ENCODE measurements around the gene TUBB4A.

TUBB4A gene

DNA sequence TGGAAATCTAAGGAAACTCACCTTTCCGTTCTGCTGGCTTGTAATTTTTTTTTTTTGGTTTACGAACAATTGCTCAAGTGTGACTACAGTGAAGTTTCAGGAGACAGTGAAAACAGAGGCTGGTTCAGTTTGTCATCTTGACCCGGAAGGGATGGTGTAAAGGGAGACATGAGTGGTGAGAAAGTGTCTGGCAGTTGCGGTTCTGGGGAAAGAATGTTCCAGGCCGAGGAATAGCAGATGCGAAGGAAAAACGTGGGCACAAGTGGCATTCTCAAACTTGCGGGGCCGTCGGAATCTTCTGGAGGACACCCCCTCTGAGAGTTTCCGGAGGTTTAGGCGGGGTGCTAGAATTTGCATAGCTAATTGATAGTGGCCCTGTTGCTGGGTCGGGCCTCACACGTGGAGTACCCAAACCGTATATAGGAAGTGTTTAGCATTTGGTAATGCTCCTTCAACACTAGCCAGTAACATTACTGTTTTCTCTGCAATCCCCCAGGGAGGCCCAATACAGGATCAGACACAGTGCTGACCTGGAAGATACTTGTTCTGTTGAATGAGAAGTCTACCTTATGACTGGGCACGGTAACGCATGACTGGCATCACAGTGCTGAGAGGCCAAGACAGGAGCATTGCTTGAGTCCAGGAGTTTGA, 25.9 kb upstream of the TUBB4A start:
- TF ChIP-seq, protein P1, sequence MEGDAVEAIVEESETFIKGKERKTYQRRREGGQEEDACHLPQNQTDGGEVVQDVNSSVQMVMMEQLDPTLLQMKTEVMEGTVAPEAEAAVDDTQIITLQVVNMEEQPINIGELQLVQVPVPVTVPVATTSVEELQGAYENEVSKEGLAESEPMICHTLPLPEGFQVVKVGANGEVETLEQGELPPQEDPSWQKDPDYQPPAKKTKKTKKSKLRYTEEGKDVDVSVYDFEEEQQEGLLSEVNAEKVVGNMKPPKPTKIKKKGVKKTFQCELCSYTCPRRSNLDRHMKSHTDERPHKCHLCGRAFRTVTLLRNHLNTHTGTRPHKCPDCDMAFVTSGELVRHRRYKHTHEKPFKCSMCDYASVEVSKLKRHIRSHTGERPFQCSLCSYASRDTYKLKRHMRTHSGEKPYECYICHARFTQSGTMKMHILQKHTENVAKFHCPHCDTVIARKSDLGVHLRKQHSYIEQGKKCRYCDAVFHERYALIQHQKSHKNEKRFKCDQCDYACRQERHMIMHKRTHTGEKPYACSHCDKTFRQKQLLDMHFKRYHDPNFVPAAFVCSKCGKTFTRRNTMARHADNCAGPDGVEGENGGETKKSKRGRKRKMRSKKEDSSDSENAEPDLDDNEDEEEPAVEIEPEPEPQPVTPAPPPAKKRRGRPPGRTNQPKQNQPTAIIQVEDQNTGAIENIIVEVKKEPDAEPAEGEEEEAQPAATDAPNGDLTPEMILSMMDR (IDR thresholded peaks at IDR 0.05; ENCODE audit: low read depth, low read length, missing control alignments) = no peak

DNA sequence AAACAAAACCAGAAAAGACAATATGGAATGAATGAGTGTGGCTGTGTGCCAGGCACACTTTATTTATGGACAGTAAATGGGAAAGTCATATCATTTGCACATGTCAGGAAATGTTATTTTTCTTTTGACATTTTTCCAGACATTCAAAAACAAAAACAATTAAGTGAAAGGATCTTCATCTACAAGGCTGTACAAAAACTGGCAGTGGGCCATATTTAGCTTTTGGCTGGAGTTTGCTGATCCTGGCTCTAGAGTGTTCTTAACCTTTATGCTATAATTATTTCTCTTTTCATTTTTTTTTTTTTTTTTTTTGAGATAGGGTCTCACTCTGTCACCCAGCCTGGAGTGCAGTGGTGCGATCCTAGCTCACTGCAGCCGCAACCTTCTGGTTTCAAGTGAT, 22.2 kb upstream of the TUBB4A start:
- no peak overlapping the region for H3K4me3 ChIP-seq (ENCODE audit: low read depth, low read length)
- in situ Hi-C loops (cut with HindIII; ENCODE audit: low sequenced_read_pairs) = no loop called here
- TF ChIP-seq, protein P1 (IDR thresholded peaks at IDR 0.05; ENCODE audit: low read depth, low read length, missing control alignments) = no peak
- DNase-seq (ENCODE audit: low read depth) = no peak

More for the DNA sequence above, 25.9 kb upstream of the TUBB4A start:
- no peak overlapping the region for H3K4me3 ChIP-seq (ENCODE audit: low read depth, low read length)
- in situ Hi-C loops (cut with HindIII; ENCODE audit: low sequenced_read_pairs) = no loop called here
- DNase-seq (ENCODE audit: low read depth) = no peak

DNA sequence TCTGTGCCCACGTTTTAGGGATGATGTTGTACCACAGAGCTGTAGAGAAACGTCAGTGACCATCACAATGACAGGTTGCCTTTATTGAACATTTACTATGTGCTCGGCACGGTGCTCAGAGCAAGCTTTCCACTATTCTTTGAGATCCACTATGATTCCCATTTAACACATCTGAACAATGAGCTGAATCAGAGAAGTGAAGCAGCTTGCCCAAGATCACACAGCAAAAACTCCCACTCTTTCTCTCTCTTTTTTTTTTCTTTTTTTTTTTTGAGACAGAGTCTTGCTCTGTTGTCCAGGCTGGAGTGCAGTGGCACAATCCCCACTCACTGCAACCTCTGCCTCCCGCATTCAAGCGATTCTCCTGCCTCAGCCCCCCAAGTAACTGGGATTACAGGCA, 20.6 kb upstream of the TUBB4A start:
- H3K4me3 ChIP-seq (ENCODE audit: low read depth, low read length) = no peak overlapping the region
- DNase-seq (ENCODE audit: low read depth) = no peak
- TF ChIP-seq, protein P1 (IDR thresholded peaks at IDR 0.05; ENCODE audit: low read depth, low read length, missing control alignments) = no peak
- in situ Hi-C loops (cut with HindIII; ENCODE audit: low sequenced_read_pairs) = no loop called here

DNA sequence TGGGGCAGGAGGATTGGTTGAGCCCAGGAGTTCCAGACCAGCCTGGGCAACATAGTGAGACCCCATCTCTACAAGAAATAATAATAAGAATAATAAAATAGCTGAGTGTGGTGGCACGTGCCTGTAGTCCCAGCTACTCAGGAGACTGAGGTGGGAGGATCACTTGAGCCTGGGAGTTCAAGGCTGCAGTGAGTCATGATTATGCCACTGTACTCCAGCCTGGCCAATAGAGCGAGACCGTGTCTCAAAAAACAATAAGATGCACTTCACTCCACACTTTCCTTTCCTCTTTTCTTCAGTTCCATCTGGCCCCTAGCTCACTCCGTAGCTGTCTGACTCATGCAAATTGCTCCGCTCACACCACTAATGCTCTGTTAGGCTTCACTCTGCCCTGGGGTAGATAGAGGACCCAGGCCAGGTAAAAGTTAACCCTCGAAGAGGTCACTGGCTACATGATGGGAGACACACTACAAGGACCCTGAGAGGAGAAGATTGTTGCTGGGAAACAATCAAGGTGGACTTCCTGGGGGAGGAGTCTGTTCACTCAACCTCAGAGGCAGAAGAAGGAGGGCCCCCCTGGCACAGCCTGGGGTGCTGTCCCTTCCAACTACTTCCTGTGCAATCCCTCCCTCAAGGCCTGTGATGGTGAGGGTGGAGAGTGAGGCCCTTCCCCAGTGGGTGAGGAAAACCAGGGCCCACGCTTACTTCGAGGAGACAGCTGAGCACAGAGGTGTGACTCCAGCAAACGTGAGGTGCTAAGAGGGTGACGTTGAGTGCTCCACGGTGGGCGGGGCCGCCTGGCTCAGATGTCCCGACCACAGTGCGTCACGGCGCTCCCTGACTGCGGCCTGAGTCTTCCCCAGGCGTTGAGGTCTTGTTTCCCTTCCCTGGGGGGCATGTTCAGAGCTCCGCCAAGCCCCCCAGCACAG, 19.9 kb upstream of the TUBB4A start:
- TF ChIP-seq, protein P1 (IDR thresholded peaks at IDR 0.05; ENCODE audit: low read depth, low read length, missing control alignments) = no peak
- DNase-seq (ENCODE audit: low read depth) = no peak
- no peak overlapping the region for H3K4me3 ChIP-seq (ENCODE audit: low read depth, low read length)
- in situ Hi-C loops (cut with HindIII; ENCODE audit: low sequenced_read_pairs) = no loop called here

DNA sequence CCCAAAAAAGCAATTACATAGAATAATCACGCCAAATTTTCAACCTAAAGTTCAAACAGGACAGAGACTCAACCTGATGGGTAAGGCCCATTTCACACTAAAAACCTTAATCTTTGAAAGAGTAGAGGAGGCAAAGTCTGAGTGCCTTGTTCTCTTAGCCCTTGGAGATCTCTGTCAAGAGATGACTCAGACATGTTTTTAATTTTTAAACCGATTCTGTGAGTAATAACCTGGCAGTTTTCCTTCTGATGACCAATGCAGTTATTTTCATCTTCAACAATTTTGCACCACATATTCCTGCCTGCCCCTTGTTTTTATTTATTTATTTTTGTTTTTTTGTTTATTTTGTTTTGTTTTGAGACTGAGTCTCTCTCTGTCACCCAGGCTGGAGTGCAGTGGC, 17.2 kb upstream of the TUBB4A start:
- DNase-seq (ENCODE audit: low read depth) = peak; percentile 68
- TF ChIP-seq, protein P1 (IDR thresholded peaks at IDR 0.05; ENCODE audit: low read depth, low read length, missing control alignments) = no peak
- H3K4me3 ChIP-seq (ENCODE audit: low read depth, low read length) = no peak overlapping the region
- in situ Hi-C loops (cut with HindIII; ENCODE audit: low sequenced_read_pairs) = no loop called here

DNA sequence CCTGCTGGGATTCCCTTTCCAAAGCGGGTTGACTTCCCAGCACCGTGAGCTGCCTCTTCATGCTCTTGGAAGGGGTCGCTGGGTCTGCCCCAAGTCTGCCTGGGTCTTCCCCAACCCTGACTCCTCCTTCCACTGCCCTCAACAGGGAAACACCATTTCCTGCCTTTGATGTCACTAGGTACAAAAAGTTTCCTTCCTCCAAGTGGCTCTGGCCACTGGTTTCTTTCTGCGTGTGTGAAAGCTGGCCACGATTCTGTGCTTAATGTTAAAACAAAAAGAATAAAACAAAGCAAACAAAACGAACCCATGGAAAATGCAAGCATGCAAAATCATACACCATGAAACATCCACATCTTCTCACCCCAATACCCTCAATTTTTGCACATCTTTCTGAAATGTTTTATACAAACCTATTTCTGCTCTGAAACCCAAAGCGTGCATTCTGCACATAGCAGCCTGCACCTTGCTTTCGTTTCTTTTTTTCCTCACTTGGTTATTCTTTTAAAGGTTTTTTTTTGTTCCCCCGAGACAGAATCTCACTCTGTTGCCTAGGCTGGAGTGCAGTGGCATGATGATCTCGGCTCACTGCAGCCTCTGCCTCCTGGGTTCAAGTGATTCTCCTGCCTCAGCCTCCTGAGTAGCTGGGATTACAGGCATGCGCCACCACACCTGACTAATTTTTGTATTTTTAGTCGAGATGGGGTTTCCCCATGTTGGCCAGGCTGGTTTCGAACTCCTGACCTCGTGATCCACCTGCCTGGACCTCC, 16.2 kb upstream of the TUBB4A start:
- TF ChIP-seq, protein P1 (IDR thresholded peaks at IDR 0.05; ENCODE audit: low read depth, low read length, missing control alignments) = no peak
- in situ Hi-C loops (cut with HindIII; ENCODE audit: low sequenced_read_pairs) = no loop called here
- DNase-seq (ENCODE audit: low read depth) = no peak
- H3K4me3 ChIP-seq (ENCODE audit: low read depth, low read length) = no peak overlapping the region
